GM12892 (cell line): ENCODE data around the gene GSTO2.

Experiments
- POLR2A ChIP-seq: IDR thresholded peaks from 2 replicates; pipeline ENCODE4 v1.6.1; 2011; ENCODE audit warnings: low read depth, low read length, control low read depth
- POLR2AphosphoS5 ChIP-seq: IDR thresholded peaks from 2 replicates; pipeline ENCODE4 v1.6.1; 2011; ENCODE audit warnings: low read depth, low read length, control low read depth
- TAF1 ChIP-seq: IDR thresholded peaks from 2 replicates; pipeline ENCODE4 v1.6.1; 2011; ENCODE audit warnings: low read depth, mild to moderate bottlenecking, control low read depth, low read length, borderline replicate concordance

GRCh38 chr10:104273286-104273685, 4.3 kb downstream of the GSTO2 start:
- TF ChIP-seq POLR2A, result no peak
- TF ChIP-seq POLR2AphosphoS5, result no peak
- no peak for TF ChIP-seq TAF1
